ENCODE data around the gene PICK1.

DNA sequence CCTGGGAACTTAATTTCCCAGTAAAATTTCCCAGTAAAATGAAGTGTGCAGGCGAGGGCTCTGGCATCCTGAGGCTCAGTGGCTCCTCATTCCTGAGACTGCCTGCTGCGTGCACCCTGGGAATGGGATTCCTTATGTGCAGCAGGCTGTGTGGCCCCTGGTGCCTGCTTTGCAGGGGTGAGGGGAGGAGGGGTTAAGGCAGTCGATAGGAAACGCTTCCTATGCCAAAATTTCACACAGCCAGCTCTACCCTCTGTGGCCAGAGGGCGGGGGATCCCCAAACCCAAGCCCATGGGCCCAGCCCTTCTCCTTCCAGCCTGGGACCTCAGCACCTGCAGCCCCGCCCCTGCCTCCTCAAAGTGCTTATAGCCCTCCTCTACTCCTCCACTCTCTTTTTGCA is 65.4 kb downstream of the PICK1 start:
- TF ChIP-seq EZH2 (IDR thresholded peaks at IDR 0.05; ENCODE audit: borderline replicate concordance, insufficient read depth, low read length, poor library complexity, severe bottlenecking) (no peak), SMC3 (conservative IDR thresholded peaks at IDR 0.05; ENCODE audit: poor library complexity) (no peak)
